NCI-H1048 (cell line): ENCODE data around the gene HS6ST3.

Source experiments
- DNase-seq: peaks from one replicate; lab custom pipeline; 2025; lab: John Stamatoyannopoulos, UW

Gene HS6ST3

GRCh38 chr13:96792736-96793403, 703.0 kb downstream of the HS6ST3 start:
- no peak for DNase-seq

- no peak for DNase-seq
Observed at GRCh38 chr13:96793404-96793755, 703.5 kb downstream of the HS6ST3 start.

GRCh38 chr13:96794669-96795068, 704.8 kb downstream of the HS6ST3 start:
- no peak for DNase-seq

- no peak for DNase-seq
Observed at GRCh38 chr13:96795670-96796069, 705.8 kb downstream of the HS6ST3 start.

- DNase-seq: no peak
Observed at GRCh38 chr13:96796091-96796633, 706.3 kb downstream of the HS6ST3 start.

- DNase-seq: no peak
Observed at GRCh38 chr13:96797136-96797535, 707.2 kb downstream of the HS6ST3 start.

- no peak for DNase-seq
Observed at GRCh38 chr13:96803456-96804100, 713.7 kb downstream of the HS6ST3 start.

- DNase-seq: no peak
Observed at GRCh38 chr13:96804174-96804573, 714.3 kb downstream of the HS6ST3 start.

- no peak for DNase-seq
Observed at GRCh38 chr13:96806746-96807145, 716.8 kb downstream of the HS6ST3 start.

- DNase-seq: no peak
Observed at GRCh38 chr13:96809366-96810096, 719.6 kb downstream of the HS6ST3 start.

- DNase-seq: no peak
Observed at GRCh38 chr13:96810104-96810503, 720.2 kb downstream of the HS6ST3 start.

- no peak for DNase-seq
Observed at GRCh38 chr13:96811049-96811448, 721.1 kb downstream of the HS6ST3 start.

GRCh38 chr13:96816261-96816660, 726.4 kb downstream of the HS6ST3 start:
- DNase-seq: no peak

- DNase-seq: no peak
Observed at GRCh38 chr13:96816874-96817273, 727.0 kb downstream of the HS6ST3 start.

- no peak for DNase-seq
Observed at GRCh38 chr13:96817336-96817941, 727.5 kb downstream of the HS6ST3 start.

- DNase-seq: no peak
Observed at GRCh38 chr13:96819375-96819774, 729.5 kb downstream of the HS6ST3 start.

GRCh38 chr13:96821381-96821780, 731.5 kb downstream of the HS6ST3 start:
- no peak for DNase-seq

- no peak for DNase-seq
Observed at GRCh38 chr13:96821971-96822370, 732.1 kb downstream of the HS6ST3 start.

GRCh38 chr13:96822895-96823294, 733.0 kb downstream of the HS6ST3 start:
- no peak for DNase-seq

GRCh38 chr13:96824140-96824539, 734.2 kb downstream of the HS6ST3 start:
- DNase-seq: no peak

- DNase-seq: no peak
Observed at GRCh38 chr13:96825653-96826052, 735.7 kb downstream of the HS6ST3 start.

- DNase-seq: no peak
Observed at GRCh38 chr13:96834626-96835025, 744.7 kb downstream of the HS6ST3 start.

- no peak for DNase-seq
Observed at GRCh38 chr13:96835546-96835945, 745.6 kb downstream of the HS6ST3 start.
